Measurements from ENCODE around the gene NCF2. TPM values are rescaled to one million over a fixed set of nuclear protein-coding genes. Genes with fewer than 3 reads are reported as not detected.

NCF2 gene
- total RNA-seq, 1 experiment from 2014 or later, result 5.5 TPM

DNA sequence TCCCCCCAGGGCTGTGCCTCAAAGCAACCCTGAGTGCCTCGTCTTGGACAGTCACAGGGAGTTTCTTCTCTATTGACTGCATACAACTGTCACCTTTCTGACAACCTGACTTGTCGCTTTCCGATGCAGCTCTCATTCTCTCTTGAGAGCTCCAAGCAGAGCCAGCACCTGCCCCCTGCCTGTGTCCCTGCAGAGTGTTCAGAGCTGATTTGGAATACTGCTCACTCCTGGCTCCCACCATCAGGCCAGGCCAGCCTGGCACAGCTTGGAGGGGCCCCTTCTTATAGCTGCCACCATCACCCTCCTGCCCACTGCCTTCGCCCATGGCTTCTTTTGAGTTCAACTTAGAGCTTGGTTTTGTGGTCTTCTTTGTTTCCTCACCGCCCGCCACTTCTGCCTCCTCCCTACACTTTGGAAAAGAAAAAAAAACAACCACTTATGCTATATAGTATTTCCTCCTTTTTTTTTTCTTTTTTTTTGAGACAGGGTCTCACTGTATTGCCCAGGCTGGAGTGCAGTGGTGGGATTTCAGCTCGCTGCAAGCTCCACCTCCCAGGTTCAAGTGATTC, 12.3 kb downstream of the NCF2 start:
- CTCF ChIA-PET, result interaction anchor here (1.1 to 1.4 kb wide), 2 partner anchors 12 to 18 kb away, joined by 3 read pairs; partner anchors contain the start of gene NCF2
- H3K27me3 Mint-ChIP-seq (ENCODE audit: unreplicated experiment), result no peaks in the 10 kb centered on the region
- intact Hi-C loops (cut with micrococcal nuclease; ENCODE audit: unreplicated experiment), result no loop called here
- H3K4me1 Mint-ChIP-seq (ENCODE audit: low read depth, unreplicated experiment), result no peaks in the 10 kb centered on the region
- no peak overlapping the region for H3K27ac Mint-ChIP-seq (ENCODE audit: unreplicated experiment)
- no peak overlapping the region for H3K4me3 Mint-ChIP-seq (ENCODE audit: low read depth, unreplicated experiment)
- TF ChIP-seq, protein P1, sequence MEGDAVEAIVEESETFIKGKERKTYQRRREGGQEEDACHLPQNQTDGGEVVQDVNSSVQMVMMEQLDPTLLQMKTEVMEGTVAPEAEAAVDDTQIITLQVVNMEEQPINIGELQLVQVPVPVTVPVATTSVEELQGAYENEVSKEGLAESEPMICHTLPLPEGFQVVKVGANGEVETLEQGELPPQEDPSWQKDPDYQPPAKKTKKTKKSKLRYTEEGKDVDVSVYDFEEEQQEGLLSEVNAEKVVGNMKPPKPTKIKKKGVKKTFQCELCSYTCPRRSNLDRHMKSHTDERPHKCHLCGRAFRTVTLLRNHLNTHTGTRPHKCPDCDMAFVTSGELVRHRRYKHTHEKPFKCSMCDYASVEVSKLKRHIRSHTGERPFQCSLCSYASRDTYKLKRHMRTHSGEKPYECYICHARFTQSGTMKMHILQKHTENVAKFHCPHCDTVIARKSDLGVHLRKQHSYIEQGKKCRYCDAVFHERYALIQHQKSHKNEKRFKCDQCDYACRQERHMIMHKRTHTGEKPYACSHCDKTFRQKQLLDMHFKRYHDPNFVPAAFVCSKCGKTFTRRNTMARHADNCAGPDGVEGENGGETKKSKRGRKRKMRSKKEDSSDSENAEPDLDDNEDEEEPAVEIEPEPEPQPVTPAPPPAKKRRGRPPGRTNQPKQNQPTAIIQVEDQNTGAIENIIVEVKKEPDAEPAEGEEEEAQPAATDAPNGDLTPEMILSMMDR (IDR thresholded peaks at IDR 0.05; ENCODE audit: unreplicated experiment), result no peak
- BruUV-seq (replicated peaks), result no TSS peak
- DNase-seq, result no peak
- no peaks in the 10 kb centered on the region for H3K9me3 Mint-ChIP-seq (ENCODE audit: low read depth, unreplicated experiment)
- no peaks in the 10 kb centered on the region for H3K36me3 Mint-ChIP-seq (ENCODE audit: insufficient read depth, unreplicated experiment)

DNA sequence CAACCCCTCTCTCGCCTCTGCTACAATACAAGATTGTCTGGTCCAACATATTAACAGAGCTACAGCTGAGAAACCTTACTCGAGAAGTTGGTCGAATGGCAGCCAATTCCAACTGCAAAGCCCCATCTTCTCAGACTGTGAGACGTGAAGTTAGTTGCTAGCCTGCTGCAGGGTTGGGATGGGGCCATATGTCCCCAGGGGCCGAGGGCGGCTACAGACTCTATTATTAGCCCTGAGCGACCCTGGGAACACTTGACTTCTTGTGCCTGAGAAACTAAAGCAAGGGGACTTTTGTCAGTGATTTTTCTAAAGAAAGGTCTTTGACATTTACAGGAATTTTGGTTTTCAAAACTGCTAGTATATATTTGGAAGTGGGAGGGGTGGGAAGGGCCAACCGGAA, 13.7 kb downstream of the NCF2 start:
- CTCF ChIA-PET, result interaction anchor here (1.4 kb wide), 1 partner anchor 17 kb away, joined by 3 read pairs; no protein-coding TSS in a partner anchor
- H3K27me3 Mint-ChIP-seq (ENCODE audit: unreplicated experiment), result no peaks in the 10 kb centered on the region
- TF ChIP-seq, protein P1 (IDR thresholded peaks at IDR 0.05; ENCODE audit: unreplicated experiment), result no peak
- intact Hi-C loops (cut with micrococcal nuclease; ENCODE audit: unreplicated experiment), result no loop called here
- no peak overlapping the region for H3K4me3 Mint-ChIP-seq (ENCODE audit: low read depth, unreplicated experiment)
- H3K9me3 Mint-ChIP-seq (ENCODE audit: low read depth, unreplicated experiment), result no peaks in the 10 kb centered on the region
- H3K4me1 Mint-ChIP-seq (ENCODE audit: low read depth, unreplicated experiment), result no peaks in the 10 kb centered on the region
- H3K27ac Mint-ChIP-seq (ENCODE audit: unreplicated experiment), result no peak overlapping the region
- no TSS peak for BruUV-seq (replicated peaks)
- no peak for DNase-seq
- no peaks in the 10 kb centered on the region for H3K36me3 Mint-ChIP-seq (ENCODE audit: insufficient read depth, unreplicated experiment)

DNA sequence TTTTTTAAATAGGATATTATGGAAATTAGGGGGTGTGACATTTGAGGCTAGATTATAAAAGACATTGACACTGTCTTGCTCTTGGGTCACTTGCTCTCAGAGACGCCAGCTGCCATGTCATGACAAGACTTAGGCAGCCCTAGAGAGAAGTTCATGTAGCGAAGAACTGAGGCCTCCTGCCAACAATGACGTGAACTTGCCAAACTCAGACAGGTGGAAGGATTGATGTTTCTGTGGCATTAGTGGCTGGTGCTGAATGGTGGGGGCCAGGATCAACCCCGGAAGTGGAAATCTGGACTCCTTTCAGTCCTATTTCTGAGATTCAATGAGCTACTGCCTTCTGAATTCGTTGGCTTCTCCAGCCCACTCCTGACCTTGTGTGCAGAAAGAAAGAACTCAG, 14.7 kb downstream of the NCF2 start:
- CTCF ChIA-PET, result no interaction called here
- H3K4me3 Mint-ChIP-seq (ENCODE audit: low read depth, unreplicated experiment), result no peak overlapping the region
- no peaks in the 10 kb centered on the region for H3K9me3 Mint-ChIP-seq (ENCODE audit: low read depth, unreplicated experiment)
- intact Hi-C loops (cut with micrococcal nuclease; ENCODE audit: unreplicated experiment), result no loop called here
- no peak for DNase-seq
- H3K36me3 Mint-ChIP-seq (ENCODE audit: insufficient read depth, unreplicated experiment), result no peaks in the 10 kb centered on the region
- H3K4me1 Mint-ChIP-seq (ENCODE audit: low read depth, unreplicated experiment), result no peaks in the 10 kb centered on the region
- no peaks in the 10 kb centered on the region for H3K27me3 Mint-ChIP-seq (ENCODE audit: unreplicated experiment)
- TF ChIP-seq, protein P1 (IDR thresholded peaks at IDR 0.05; ENCODE audit: unreplicated experiment), result no peak
- BruUV-seq (replicated peaks), result no TSS peak
- no peak overlapping the region for H3K27ac Mint-ChIP-seq (ENCODE audit: unreplicated experiment)

DNA sequence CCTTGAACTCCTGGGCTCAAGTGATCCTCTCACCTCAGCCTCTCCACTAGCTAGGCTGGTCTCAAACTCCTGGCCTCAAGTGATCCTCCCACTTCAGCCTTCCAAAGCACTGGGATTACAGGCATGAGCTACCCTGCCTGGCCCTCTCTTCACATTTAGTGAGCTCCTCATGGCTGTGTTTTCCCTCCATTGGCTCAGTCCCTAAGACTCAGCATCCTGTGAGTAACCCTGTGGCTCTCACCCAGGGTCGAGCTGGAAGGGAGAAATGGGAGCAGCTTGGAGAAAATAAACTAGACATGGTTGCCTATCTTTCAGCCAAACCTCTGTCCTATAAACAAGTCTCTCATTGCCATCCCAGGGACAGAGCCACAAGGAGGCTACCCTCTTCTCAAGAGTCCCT, 17.5 kb downstream of the NCF2 start:
- Mint-ChIP-seq H3K9me3 (ENCODE audit: low read depth, unreplicated experiment) (no peaks in the 10 kb centered on the region), H3K27ac (ENCODE audit: unreplicated experiment) (no peak overlapping the region), H3K4me1 (ENCODE audit: low read depth, unreplicated experiment) (peaks cover 16% of the 10 kb centered on the region), H3K4me3 (ENCODE audit: low read depth, unreplicated experiment) (no peak overlapping the region), H3K36me3 (ENCODE audit: insufficient read depth, unreplicated experiment) (peaks cover 6% of the 10 kb centered on the region), H3K27me3 (ENCODE audit: unreplicated experiment) (no peaks in the 10 kb centered on the region)
- no TSS peak for BruUV-seq (replicated peaks)
- TF ChIP-seq, protein P1 (IDR thresholded peaks at IDR 0.05; ENCODE audit: unreplicated experiment), result no peak
- no peak for DNase-seq
- CTCF ChIA-PET, result no interaction called here
- intact Hi-C loops (cut with micrococcal nuclease; ENCODE audit: unreplicated experiment), result no loop called here
